Smooth muscle cell (in vitro differentiated cells): ENCODE data around the gene TMEM53. TPM values are rescaled to one million over a fixed set of nuclear protein-coding genes. Genes with fewer than 3 reads are reported as not detected.

ENCODE experiments used
- DNase-seq: peaks from one replicate; lab custom pipeline; 2025; ENCODE audit not compliant: unreplicated experiment; lab: John Stamatoyannopoulos, UW
- H2AFZ ChIP-seq: fragments of 200-600 bp; sonication (generic); 2 replicates; pipeline ENCODE4 v1.6.0; 2016; ENCODE audit warnings: antibody characterized with exemption, low read depth, mild to moderate bottlenecking
- H3F3A ChIP-seq: fragments of 200-600 bp; sonication (generic); 2 replicates; pipeline ENCODE4 v1.6.0; 2017; ENCODE audit warnings: antibody characterized with exemption, low read depth
- H3K27ac ChIP-seq: fragments of 200-600 bp; sonication (generic); 2 replicates; pipeline ENCODE4 v1.5.1; 2016; ENCODE audit warnings: low read depth, mild to moderate bottlenecking
- H3K27me3 ChIP-seq: fragments of 200-600 bp; sonication (generic); 2 replicates; pipeline ENCODE4 v1.6.1; 2016; ENCODE audit warnings: low read depth, mild to moderate bottlenecking
- H3K36me3 ChIP-seq: fragments of 200-600 bp; sonication (generic); 2 replicates; pipeline ENCODE4 v1.5.1; 2016; ENCODE audit warnings: low read depth
- H3K4me1 ChIP-seq: fragments of 200-600 bp; sonication (generic); 2 replicates; pipeline ENCODE4 v1.5.1; 2016; ENCODE audit warnings: low read depth
- H3K4me2 ChIP-seq: fragments of 200-600 bp; sonication (generic); 2 replicates; pipeline ENCODE4 v1.6.0; 2016; ENCODE audit warnings: mild to moderate bottlenecking
- H3K4me3 ChIP-seq: fragments of 200-600 bp; sonication (generic); 2 replicates; pipeline ENCODE4 v1.5.1; 2016; ENCODE audit warnings: mild to moderate bottlenecking
- H3K79me2 ChIP-seq: fragments of 200-600 bp; sonication (generic); 2 replicates; pipeline ENCODE4 v1.6.0; 2016; ENCODE audit warnings: low read depth, mild to moderate bottlenecking
- H3K9ac ChIP-seq: fragments of 200-600 bp; sonication (generic); 2 replicates; pipeline ENCODE4 v1.6.0; 2016; ENCODE audit warnings: low read depth
- H3K9me3 ChIP-seq: fragments of 200-600 bp; sonication (generic); replicated peaks from 2 replicates; pipeline ENCODE4 v1.5.1; 2016; ENCODE audit warnings: low read depth
- H4K20me1 ChIP-seq: fragments of 200-600 bp; sonication (generic); 2 replicates; pipeline ENCODE4 v1.6.0; 2016; ENCODE audit warnings: low read depth
- WGBS: methylation state at CpG from one replicate; pipeline ENCODE4 v1.1.7; 2016; ENCODE audit warnings: low lambda C conversion rate; 5-methylcytosine and 5-hydroxymethylcytosine counted together
- polyA plus RNA-seq: library from polyadenylated mRNA; unstranded; fragments of >200 nt; fragmentation: Nextera tagmentation; extraction: Ambion mirVana; gene quantifications from 2 replicates; pipeline ENCODE4 v1.2.1, GENCODE V29; 2016
- total RNA-seq: library from RNA; depleted of rRNA; stranded (reverse); fragments of >200 nt; gene quantifications from 2 replicates; pipeline ENCODE4 v1.2.3, GENCODE V29; 2014
- TF ChIP-seq, protein P1 (sequence below): fragments of 200-600 bp; sonication (generic); IDR thresholded peaks from 2 replicates; pipeline ENCODE4 v1.5.1; 2017; ENCODE audit warnings: borderline replicate concordance, mild to moderate bottlenecking, antibody characterized with exemption; ENCODE audit not compliant: insufficient read depth, poor library complexity, severe bottlenecking

TMEM53 gene
- total and polyA plus RNA-seq, 2 experiments from 2014 or later: 8.1 to 15.5 TPM

DNA sequence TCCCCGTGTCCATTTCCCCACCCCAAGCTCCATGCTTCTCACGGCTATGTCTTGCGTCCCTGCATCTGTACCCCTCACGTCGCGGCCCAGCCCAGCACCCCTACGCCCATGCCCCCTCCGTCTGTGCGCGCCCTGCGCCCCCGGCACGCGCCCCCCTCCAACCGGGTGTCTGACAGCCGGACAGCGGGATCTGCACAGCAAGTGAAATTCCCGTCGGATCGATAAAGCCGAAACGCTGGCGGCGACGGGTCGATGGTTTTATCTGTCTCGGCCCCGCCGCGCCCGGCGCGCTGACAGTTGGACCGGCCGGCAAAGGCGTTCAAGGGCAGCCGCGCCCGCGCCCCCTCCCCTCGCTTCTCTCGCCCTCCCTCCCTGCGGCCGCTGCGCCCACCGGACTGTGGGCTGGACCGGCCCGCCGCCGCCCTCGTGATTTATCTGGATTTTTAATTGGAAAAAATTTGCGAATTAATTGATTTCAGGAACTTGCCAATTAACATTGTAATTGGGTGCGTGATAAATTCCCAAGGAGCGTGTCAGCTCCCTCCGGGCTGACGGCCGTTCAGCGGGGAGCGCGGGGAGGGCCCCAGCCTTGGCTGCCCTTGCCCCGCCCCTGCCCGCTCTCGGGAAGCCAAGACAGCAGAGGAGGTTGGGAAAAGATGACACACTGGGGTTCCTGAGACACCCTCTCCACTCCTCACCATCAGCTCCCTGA is 57.1 kb downstream of the TMEM53 start:
- Histone ChIP-seq H3K4me1 (peaks cover 6% of the 10 kb centered on the region), H3K36me3 (no peaks in the 10 kb centered on the region), H4K20me1 (no peaks in the 10 kb centered on the region), H3K79me2 (no peaks in the 10 kb centered on the region), H3K4me3 (peak overlapping the region; percentile 51), H3K27ac (no peak overlapping the region), H3K9ac (no peak overlapping the region), H2AFZ (peak overlapping the region; percentile 52), H3K9me3 (no peaks in the 10 kb centered on the region), H3K4me2 (peak overlapping the region; percentile 92), H3F3A (no peaks in the 10 kb centered on the region), H3K27me3 (peaks cover 29% of the 10 kb centered on the region)
- 3% methylated on average over 53 of the region's 63 CpGs for WGBS
- TF ChIP-seq, protein P1, sequence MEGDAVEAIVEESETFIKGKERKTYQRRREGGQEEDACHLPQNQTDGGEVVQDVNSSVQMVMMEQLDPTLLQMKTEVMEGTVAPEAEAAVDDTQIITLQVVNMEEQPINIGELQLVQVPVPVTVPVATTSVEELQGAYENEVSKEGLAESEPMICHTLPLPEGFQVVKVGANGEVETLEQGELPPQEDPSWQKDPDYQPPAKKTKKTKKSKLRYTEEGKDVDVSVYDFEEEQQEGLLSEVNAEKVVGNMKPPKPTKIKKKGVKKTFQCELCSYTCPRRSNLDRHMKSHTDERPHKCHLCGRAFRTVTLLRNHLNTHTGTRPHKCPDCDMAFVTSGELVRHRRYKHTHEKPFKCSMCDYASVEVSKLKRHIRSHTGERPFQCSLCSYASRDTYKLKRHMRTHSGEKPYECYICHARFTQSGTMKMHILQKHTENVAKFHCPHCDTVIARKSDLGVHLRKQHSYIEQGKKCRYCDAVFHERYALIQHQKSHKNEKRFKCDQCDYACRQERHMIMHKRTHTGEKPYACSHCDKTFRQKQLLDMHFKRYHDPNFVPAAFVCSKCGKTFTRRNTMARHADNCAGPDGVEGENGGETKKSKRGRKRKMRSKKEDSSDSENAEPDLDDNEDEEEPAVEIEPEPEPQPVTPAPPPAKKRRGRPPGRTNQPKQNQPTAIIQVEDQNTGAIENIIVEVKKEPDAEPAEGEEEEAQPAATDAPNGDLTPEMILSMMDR: no peak
- peak; percentile 10 for DNase-seq

DNA sequence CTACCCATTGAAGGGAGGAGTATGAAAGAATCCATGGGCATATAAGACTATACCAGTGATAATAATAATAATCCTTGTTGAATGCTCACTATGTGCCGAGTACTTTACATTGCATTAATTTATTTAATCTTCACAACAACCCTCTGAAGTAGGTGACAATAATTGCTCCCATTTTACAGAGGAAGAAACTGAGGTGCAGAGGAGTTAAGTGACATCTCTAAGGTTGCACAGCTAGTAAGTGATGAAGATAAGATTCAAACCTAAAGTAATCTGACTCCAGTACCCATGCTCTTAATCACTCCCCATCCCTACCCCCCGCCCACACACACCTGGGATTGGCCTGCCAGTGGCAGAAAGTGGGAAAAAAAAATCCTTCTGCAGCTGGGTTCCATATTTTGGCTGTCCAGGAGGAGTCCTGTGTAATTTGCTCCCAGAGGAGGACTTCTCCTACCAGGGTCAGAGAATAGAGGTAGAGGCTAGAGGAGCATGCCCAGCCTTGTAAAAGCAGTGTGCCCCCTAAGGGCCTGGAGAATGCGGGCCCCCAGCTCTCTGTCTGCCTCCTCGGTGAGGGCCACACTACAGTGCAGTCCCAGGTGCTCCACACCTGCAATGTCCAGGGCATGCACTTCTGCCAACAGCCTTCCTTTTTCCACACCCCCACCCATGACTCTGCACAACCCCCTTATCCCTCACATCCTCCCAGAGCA is 57.8 kb downstream of the TMEM53 start:
- no peaks in the 10 kb centered on the region for H4K20me1 ChIP-seq
- H3K27ac ChIP-seq: no peak overlapping the region
- H3F3A ChIP-seq: no peaks in the 10 kb centered on the region
- DNase-seq: no peak
- no peaks in the 10 kb centered on the region for H3K79me2 ChIP-seq
- H3K27me3 ChIP-seq: peaks cover 29% of the 10 kb centered on the region
- peaks cover 6% of the 10 kb centered on the region for H3K4me1 ChIP-seq
- WGBS: 64% methylated on average over 4 of the region's 4 CpGs
- H3K9me3 ChIP-seq: no peaks in the 10 kb centered on the region
- peak overlapping the region; percentile 51 for H3K4me3 ChIP-seq
- TF ChIP-seq, protein P1: no peak
- no peak overlapping the region for H2AFZ ChIP-seq
- H3K4me2 ChIP-seq: peak overlapping the region; percentile 92
- no peak overlapping the region for H3K9ac ChIP-seq
- no peaks in the 10 kb centered on the region for H3K36me3 ChIP-seq

DNA sequence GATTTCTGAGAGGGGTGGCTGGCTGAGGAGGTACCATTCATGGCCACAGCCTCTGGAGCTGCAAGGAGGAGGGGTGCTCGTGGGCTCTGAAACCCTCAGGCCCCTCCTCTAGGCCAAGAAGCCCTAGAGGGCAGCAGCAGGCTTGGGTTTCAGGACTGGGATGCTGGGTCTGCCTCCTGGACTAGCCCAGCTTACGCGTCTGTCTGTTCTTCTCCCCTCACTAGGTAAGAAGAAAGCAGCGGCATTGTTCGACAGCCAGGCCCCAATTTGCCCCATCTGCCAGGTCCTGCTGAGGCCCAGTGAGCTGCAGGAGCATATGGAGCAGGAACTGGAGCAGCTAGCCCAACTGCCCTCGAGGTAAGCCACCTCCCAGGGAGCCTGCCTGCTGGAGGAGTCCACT is 60.3 kb downstream of the TMEM53 start:
- Histone ChIP-seq H3K4me1 (peaks cover 6% of the 10 kb centered on the region), H3K36me3 (no peaks in the 10 kb centered on the region), H3K9me3 (no peaks in the 10 kb centered on the region), H3K79me2 (no peaks in the 10 kb centered on the region), H3K27ac (no peak overlapping the region), H3K4me3 (no peak overlapping the region), H3F3A (no peaks in the 10 kb centered on the region), H2AFZ (no peak overlapping the region), H3K4me2 (no peak overlapping the region), H3K9ac (no peak overlapping the region), H3K27me3 (peaks cover 29% of the 10 kb centered on the region), H4K20me1 (no peaks in the 10 kb centered on the region)
- TF ChIP-seq, protein P1: no peak
- 85% methylated on average over 6 of the region's 6 CpGs for WGBS
- DNase-seq: no peak

DNA sequence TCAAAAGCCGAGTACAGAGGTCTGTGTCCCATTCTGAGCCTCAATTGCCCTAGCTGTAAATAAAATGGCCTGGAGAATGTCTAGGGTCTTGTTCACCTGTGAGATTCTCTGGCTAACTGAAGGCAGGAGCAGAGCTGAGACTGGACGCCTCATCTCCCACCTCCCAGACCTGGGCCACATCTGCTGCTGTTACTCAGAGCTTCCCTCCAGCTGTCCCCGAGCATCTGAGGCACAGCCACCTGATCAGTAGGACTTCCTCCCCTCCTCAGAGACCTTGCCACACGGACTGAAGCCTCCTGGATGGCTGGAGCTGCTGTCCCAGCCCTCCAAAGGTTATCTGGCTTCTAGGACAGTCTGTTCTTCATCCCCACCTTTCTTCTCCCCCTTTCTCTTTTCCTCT is 62.4 kb downstream of the TMEM53 start:
- Histone ChIP-seq H3K9me3 (no peaks in the 10 kb centered on the region), H3F3A (no peaks in the 10 kb centered on the region), H3K79me2 (no peaks in the 10 kb centered on the region), H3K4me1 (no peaks in the 10 kb centered on the region), H3K27me3 (peaks cover 13% of the 10 kb centered on the region), H3K36me3 (no peaks in the 10 kb centered on the region), H2AFZ (no peak overlapping the region), H3K9ac (no peak overlapping the region), H3K4me2 (no peak overlapping the region), H3K27ac (no peak overlapping the region), H3K4me3 (no peak overlapping the region), H4K20me1 (no peaks in the 10 kb centered on the region)
- TF ChIP-seq, protein P1: no peak
- DNase-seq: no peak
- WGBS: 73% methylated on average over 4 of the region's 4 CpGs
